KBM-7 (cell line): ENCODE measurements around the gene CHCHD6.
A peak's percentile ranks its signal among the peaks of the same experiment; 100 is the strongest.

Experiments
- DNase-seq: peaks from one replicate; pipeline ENCODE4 v3.0.0-alpha.2; 2015
- in situ Hi-C: fragments of 300-500 bp; cut with MboI; formaldehyde crosslinking; loops from 2 replicates; pipeline ENCODE4 v1.14.3; 2020; ENCODE audit warnings: low sequenced_read_pairs, low pct_unique_long_range_greater_than_20kb, mixed read lengths

CHCHD6 gene

GRCh38 chr3:126872701-126873342 lies 168.8 kb downstream of the CHCHD6 start:
- no peak for DNase-seq
- in situ Hi-C loops = no loop called here

DNA sequence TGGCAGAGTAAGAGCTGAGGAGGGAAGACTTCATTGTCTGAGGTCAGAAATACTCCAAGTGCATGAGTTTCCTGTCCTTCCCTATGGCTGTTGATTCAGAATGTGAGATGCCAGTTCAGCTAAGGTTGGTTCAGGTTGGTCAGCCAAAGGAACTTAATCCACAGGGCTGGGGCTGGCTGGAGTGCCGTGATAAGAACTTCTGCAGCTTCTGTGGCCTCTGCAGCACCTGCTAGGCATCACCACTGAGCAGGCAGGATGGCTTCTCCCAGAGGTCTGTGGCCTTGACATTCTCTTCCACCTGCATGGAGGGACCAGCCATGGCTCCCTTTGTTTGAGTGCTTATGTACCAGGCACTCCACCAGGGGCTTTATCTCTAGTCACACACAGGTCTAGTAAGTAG lies 169.4 kb downstream of the CHCHD6 start:
- DNase-seq = no peak
- in situ Hi-C loops = no loop called here

GRCh38 chr3:126878664-126879063 lies 174.6 kb downstream of the CHCHD6 start:
- no peak for DNase-seq
- in situ Hi-C loops = no loop called here

DNA sequence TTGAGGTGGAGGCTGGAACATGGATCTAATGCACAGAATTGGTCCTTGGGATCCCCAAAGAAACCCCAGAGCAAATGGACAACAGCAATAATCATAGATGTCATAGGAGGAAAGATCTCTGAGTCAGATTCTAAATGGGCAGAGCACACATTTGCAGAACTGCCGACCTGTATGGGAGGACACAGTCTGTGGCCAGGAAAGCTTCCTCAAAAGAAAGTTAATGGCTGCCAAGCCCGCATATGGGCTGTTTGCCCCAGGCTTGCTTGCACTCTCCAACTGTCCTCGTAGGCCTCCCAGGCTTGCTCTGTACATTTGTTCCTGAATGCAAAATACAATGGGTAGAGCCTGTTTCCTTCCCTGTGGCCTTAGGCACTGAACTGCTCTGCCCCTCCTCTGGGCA lies 176.9 kb downstream of the CHCHD6 start:
- in situ Hi-C loops = no loop called here
- peak; percentile 37 for DNase-seq

- no peak for DNase-seq
- in situ Hi-C loops = no loop called here
Measured at GRCh38 chr3:126881861-126882260, 177.8 kb downstream of the CHCHD6 start.

DNA sequence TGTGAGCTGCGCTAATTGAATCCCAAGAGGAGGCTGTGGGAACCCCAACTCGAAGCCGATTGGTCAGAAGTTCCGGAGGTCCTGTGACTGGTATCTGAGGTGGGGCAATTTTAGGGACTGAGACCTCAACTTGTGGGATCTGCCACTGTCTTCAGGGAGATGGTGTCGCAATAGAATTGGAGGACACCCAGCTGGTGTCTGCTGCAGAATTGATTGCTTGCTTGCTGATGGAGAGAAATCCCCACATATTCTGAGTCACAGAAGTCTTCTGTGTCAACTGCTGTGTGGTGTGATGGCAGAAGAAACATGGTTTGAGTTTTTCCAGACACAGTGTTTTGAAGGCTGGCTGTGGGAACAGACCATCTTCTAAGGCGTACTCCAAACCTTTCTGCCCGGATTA lies 179.2 kb downstream of the CHCHD6 start:
- in situ Hi-C loops = no loop called here
- no peak for DNase-seq

GRCh38 chr3:126885425-126885824 lies 181.4 kb downstream of the CHCHD6 start:
- in situ Hi-C loops = no loop called here
- no peak for DNase-seq

DNA sequence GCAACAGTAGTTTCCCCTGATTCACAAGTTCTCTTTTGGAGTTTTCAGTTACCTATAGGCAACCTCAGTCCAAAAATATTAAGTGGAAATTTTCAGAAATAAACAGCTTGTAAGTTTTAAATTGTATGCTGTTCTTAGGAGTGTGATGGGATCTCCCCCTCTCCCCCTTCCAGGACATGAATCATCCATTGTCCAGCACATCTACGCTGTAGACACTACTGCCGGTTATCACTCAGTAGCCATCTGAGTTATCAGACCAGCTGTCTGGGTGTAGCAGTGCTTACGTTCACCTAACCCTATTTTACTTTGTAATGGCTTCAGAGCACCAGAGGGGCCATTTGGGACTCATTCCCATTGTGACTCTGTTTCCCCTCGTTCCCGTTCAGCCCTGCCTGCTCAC lies 182.2 kb downstream of the CHCHD6 start:
- no peak for DNase-seq

GRCh38 chr3:126887686-126888085 lies 183.6 kb downstream of the CHCHD6 start:
- in situ Hi-C loops = no loop called here
- DNase-seq = no peak

More for the DNA sequence above, 182.2 kb downstream of the CHCHD6 start:
- in situ Hi-C loops = no loop called here

DNA sequence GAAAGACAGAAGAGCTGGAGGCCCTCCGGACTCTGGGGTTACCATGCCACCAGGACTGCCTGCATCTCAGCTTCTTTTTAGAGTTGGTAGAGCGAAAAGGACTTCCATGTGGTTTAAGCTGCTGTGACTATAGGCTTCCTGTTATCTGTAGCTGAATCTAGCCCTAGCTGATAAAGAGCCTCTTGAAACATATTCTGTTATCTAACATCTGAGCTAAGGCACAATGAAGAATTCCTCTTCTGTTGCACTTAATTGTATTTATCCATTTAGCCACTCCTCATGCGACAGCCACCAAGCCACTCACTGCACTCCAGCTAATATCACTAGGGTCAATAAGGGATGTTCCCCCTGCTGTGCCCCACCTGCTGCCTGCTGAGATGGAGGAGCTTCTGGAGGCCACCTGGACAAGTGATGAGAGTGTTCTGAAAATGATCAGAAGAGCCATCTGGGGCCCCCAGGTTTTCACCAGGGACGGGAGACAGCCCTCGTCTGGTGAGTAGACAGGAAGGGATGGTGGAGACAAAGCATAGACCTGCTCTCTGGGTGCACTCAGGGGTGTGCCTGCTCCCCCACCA lies 184.2 kb downstream of the CHCHD6 start:
- DNase-seq = no peak
- in situ Hi-C loops = no loop called here

- no peak for DNase-seq
- in situ Hi-C loops = no loop called here
Measured at GRCh38 chr3:126889276-126890201, 185.5 kb downstream of the CHCHD6 start.

DNA sequence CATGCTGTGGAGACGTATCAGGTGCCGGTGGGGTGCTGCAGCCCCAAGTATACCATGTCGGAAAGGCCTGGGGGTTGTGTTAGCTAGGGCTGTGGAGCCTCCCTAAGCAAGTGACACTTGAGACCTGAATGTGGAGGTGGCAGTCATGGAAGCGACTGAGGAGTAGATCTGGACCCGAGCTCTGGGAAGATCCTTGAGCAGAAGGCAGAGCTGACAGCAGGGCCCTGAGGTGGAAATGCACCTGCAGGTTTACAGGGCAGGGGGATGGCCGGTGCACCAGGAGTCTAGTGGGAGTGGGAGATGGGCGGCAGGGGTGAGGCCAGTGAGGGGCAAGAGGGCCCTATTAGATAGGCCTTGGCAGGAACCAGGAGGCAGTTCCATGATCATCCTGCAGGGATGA lies 187.1 kb downstream of the CHCHD6 start:
- no peak for DNase-seq
- in situ Hi-C loops = no loop called here

DNA sequence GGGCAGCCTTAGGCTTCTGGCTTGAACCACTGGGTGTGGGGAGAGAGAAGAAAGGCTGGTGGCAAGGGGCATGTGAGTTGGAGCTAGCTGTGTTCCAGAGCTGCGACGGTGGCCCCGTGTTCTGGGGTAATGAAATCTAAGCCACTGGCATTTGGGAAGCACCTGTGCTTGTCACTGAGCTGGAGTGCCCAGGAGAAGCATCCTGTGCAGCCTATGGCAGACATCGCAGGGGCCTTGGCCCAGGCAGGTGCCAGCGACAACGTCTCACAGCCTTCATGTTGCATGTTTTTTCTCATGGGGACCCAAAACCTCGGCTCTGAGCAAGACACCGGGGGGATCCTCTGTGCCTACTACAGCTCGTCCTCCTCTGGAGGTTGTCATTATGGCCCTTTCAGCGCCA lies 187.8 kb downstream of the CHCHD6 start:
- DNase-seq = no peak
- in situ Hi-C loops = no loop called here

DNA sequence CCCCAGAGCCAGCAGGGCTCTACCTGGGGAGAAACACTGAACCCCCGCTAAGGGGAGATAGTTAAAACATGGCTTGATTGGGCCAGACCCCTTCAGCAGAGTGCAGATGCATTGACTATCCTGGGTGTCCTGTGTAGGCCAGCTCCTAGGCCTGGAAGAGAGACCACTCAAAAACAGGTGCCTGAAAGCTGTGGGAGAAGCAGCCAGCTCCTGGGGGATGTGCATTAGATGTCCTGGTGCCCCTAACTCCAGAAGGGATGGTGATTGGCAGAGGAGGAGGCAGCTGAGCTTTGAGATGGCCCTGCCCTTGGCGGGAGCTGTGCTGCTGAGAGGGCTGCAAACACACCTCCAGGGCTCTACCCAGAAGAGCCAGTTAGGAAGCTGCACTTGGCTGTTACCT lies 189.6 kb downstream of the CHCHD6 start:
- in situ Hi-C loops = no loop called here

DNA sequence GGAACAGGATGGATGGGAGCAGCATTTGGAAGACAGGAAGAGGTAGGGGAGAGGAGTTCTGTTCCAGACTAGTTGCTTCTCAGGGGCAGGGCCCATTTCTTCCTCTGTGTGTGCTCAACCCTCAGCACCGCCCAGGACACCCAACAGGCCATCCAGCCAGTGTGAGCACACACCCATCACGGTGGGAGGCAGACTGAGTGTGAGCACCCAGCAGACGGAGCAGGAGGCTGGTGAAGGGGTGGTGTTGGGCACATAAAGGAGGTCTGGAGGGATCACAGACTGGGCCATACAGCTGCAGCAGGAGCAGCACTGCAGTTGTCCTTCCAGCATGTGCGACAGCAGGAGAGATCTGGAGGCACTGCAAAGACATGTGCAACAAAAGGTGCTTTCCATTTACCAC lies 190.4 kb downstream of the CHCHD6 start:
- DNase-seq = no peak

More for the DNA sequence above, 189.6 kb downstream of the CHCHD6 start:
- no peak for DNase-seq

GRCh38 chr3:126895178-126896066 lies 191.4 kb downstream of the CHCHD6 start:
- in situ Hi-C loops = no loop called here
- DNase-seq = no peak

More for the DNA sequence above, 190.4 kb downstream of the CHCHD6 start:
- in situ Hi-C loops = no loop called here

- DNase-seq = no peak
- in situ Hi-C loops = no loop called here
Measured at GRCh38 chr3:126896067-126896441, 192.0 kb downstream of the CHCHD6 start.

DNA sequence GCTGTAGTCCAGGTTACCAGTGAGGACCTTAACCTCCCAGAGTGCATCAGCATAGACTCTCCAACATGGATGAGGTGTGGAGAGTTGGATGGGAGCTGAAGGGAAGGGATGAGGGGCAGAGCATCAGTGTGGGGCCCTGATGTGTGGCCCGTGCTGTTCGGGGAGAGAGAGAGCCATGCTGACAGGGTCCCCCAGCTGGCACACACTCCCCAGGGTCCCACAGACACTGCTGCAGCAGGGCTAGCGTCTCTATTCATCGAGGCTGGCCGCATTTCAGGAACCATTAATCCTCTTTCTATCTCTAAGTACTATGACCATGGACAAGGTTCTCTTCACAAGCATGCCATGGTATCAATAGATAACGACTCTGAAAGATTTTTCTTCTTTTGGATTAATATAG lies 192.9 kb downstream of the CHCHD6 start:
- DNase-seq = no peak
- in situ Hi-C loops = no loop called here

DNA sequence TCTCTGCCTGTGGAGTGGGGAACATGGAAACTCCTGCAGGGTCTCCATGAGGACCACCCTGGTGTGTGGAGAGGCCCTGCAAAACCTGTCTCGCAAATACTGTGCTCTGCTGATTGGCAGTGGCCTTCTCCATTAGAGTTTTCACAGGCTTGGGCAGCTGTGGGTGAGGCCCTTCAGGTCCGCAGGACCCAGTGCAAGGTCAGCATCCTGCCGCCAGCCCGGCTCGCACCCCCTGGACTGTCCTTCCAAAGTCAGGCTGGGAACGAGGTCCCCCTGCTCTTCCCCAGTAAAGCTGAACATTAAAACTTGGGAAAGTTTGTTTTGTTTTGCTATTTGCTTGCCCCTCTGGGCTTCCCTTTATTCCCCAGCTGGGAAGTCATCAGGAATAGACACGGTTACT lies 193.9 kb downstream of the CHCHD6 start:
- no peak for DNase-seq
- in situ Hi-C loops = no loop called here
